Cardiac muscle cell (in vitro differentiated cells and primary cell): ENCODE data around the gene SCYGR1. TPM values are rescaled to one million over a fixed set of nuclear protein-coding genes. Genes with fewer than 3 reads are reported as not detected.
"Not testable (repeated sequence)": the region's sequence is repeated elsewhere in the genome, so short reads cannot be mapped to it uniquely, and the experiment has no call there.

Experiments used
- DNase-seq, 2 donors: peaks; one replicate each; pipeline versions ENCODE4 v3.0.0 to v3.0.0-alpha.2; 2010 to 2017; ENCODE audit warnings: low read depth in 1 of 2, low spot score in 1 of 2
- H3K27ac ChIP-seq: fragments of 200-600 bp; sonication (generic); 2 replicates; pipeline ENCODE4 v1.5.1; 2016
- H3K27me3 ChIP-seq: fragments of 200-600 bp; sonication (generic); 2 replicates; pipeline ENCODE4 v1.6.0; 2016; ENCODE audit warnings: control low read depth
- H3K36me3 ChIP-seq: fragments of 200-600 bp; sonication (generic); 2 replicates; pipeline ENCODE4 v1.5.1; 2016; ENCODE audit warnings: control low read depth
- H3K4me1 ChIP-seq: fragments of 200-600 bp; sonication (generic); 2 replicates; pipeline ENCODE4 v1.8.1; 2017; ENCODE audit warnings: low read depth, mild to moderate bottlenecking, mixed run types
- H3K4me3 ChIP-seq: fragments of 200-600 bp; sonication (generic); 2 replicates; pipeline ENCODE4 v1.5.1; 2016; ENCODE audit warnings: mild to moderate bottlenecking
- H3K9me3 ChIP-seq: fragments of 200-600 bp; sonication (generic); 2 replicates; pipeline ENCODE4 v1.5.1; 2017; ENCODE audit warnings: low read depth, mild to moderate bottlenecking, control low read depth
- CTCF ChIP-seq: IDR thresholded peaks from 2 replicates; pipeline ENCODE4 v1.5.1; 2012; ENCODE audit warnings: low read depth, mild to moderate bottlenecking, low read length
- polyA plus RNA-seq: library from polyadenylated mRNA; unstranded; fragments of >200 nt; fragmentation: Nextera tagmentation; extraction: Ambion mirVana; gene quantifications from 2 replicates; pipeline ENCODE4 v1.2.1, GENCODE V29; 2016
- total RNA-seq: library from RNA; depleted of rRNA; stranded (reverse); fragments of >200 nt; gene quantifications from 2 replicates; pipeline ENCODE4 v1.2.3, GENCODE V29; 2016

The SCYGR1 gene
- total and polyA plus RNA-seq, 2 experiments from 2014 or later, result not detected

GRCh38 chr2:227383686-227384085 lies 4.1 kb downstream of the SCYGR1 start:
- Histone ChIP-seq H3K27ac (no peak overlapping the region), H3K9me3 (no peaks in the 10 kb centered on the region), H3K36me3 (no peaks in the 10 kb centered on the region), H3K4me3 (no peak overlapping the region), H3K27me3 (no peaks in the 10 kb centered on the region), H3K4me1 (no peaks in the 10 kb centered on the region)
- no peak for DNase-seq
- TF ChIP-seq CTCF, result no peak

- not testable (repeated sequence) for H3K27me3 ChIP-seq, H3K4me3 ChIP-seq, H3K36me3 ChIP-seq, H3K9me3 ChIP-seq, H3K4me1 ChIP-seq, DNase-seq, H3K27ac ChIP-seq
These were observed 5.4 kb downstream of the SCYGR1 start for GRCh38 chr2:227382241-227382835.

GRCh38 chr2:227379095-227379494 lies 8.7 kb downstream of the SCYGR1 start, which contains the start of gene TM4SF20:
Gene TM4SF20 (minus strand): TSS chr2:227379306. CDS start chr2:227379268, 38 bp downstream.
- no peak for TF ChIP-seq CTCF
- Histone ChIP-seq H3K9me3 (no peaks in the 10 kb centered on the region), H3K36me3 (no peaks in the 10 kb centered on the region), H3K4me3 (no peak within 1 kb of the TSS), H3K4me1 (no peaks in the 10 kb centered on the region), H3K27me3 (no peaks in the 10 kb centered on the region), H3K27ac (no peak within 1 kb of the TSS)
- DNase-seq, result no peak

GRCh38 chr2:227378371-227378782 lies 9.4 kb downstream of the SCYGR1 start:
- H3K4me1 ChIP-seq, result no peaks in the 10 kb centered on the region
- H3K36me3 ChIP-seq, result no peaks in the 10 kb centered on the region
- H3K4me3 ChIP-seq, result no peak overlapping the region
- H3K27me3 ChIP-seq, result no peaks in the 10 kb centered on the region
- H3K27ac ChIP-seq, result no peak overlapping the region
- no peaks in the 10 kb centered on the region for H3K9me3 ChIP-seq
- no peak for TF ChIP-seq CTCF
- peak in 1 of 2 donors; percentile 51 for DNase-seq

GRCh38 chr2:227377467-227378351 lies 10.0 kb downstream of the SCYGR1 start:
- no peak overlapping the region for H3K27ac ChIP-seq
- no peak overlapping the region for H3K4me3 ChIP-seq
- H3K36me3 ChIP-seq, result no peaks in the 10 kb centered on the region
- H3K9me3 ChIP-seq, result no peaks in the 10 kb centered on the region
- no peaks in the 10 kb centered on the region for H3K27me3 ChIP-seq
- no peak for DNase-seq
- TF ChIP-seq CTCF, result peak; percentile 10
- H3K4me1 ChIP-seq, result no peaks in the 10 kb centered on the region
